AG10803 (cell line): Measurements from ENCODE around the gene WDFY4.

ENCODE experiments used
- DNase-seq: peaks from one replicate; pipeline ENCODE4 v3.0.0; 2010; ENCODE audit warnings: low read depth
- H3K4me3 ChIP-seq: 2 replicates; pipeline ENCODE4 v1.5.1; 2011; ENCODE audit warnings: mild to moderate bottlenecking, low read length, control low read depth
- CTCF ChIP-seq: conservative IDR thresholded peaks from 2 replicates; pipeline ENCODE4 v1.5.1; 2011; ENCODE audit warnings: mild to moderate bottlenecking, low read length, control low read depth, inconsistent platforms

Gene WDFY4

GRCh38 chr10:48700493-48700892 is 15.8 kb downstream of the WDFY4 start:
- no peak for TF ChIP-seq CTCF
- no peak for DNase-seq
- no peak overlapping the region for H3K4me3 ChIP-seq

- H3K4me3 ChIP-seq: no peak overlapping the region
- no peak for TF ChIP-seq CTCF
- no peak for DNase-seq
These were observed 16.6 kb downstream of the WDFY4 start for GRCh38 chr10:48701139-48701901.

- no peak overlapping the region for H3K4me3 ChIP-seq
- TF ChIP-seq CTCF: no peak
- DNase-seq: no peak
These were observed 17.3 kb downstream of the WDFY4 start for GRCh38 chr10:48701941-48702340.

- TF ChIP-seq CTCF: no peak
- DNase-seq: no peak
- no peak overlapping the region for H3K4me3 ChIP-seq
These were observed 19.0 kb downstream of the WDFY4 start for GRCh38 chr10:48703531-48704122.

- DNase-seq: no peak
- no peak for TF ChIP-seq CTCF
- H3K4me3 ChIP-seq: no peak overlapping the region
These were observed 19.5 kb downstream of the WDFY4 start for GRCh38 chr10:48704156-48704555.

GRCh38 chr10:48705401-48705938 is 20.8 kb downstream of the WDFY4 start:
- no peak for TF ChIP-seq CTCF
- no peak overlapping the region for H3K4me3 ChIP-seq
- no peak for DNase-seq

GRCh38 chr10:48707472-48707871 is 22.8 kb downstream of the WDFY4 start:
- no peak for DNase-seq
- no peak for TF ChIP-seq CTCF
- no peak overlapping the region for H3K4me3 ChIP-seq
